ENCODE data around the gene MACROD1. TPM values are rescaled to one million over a fixed set of nuclear protein-coding genes. Genes with fewer than 3 reads are reported as not detected.
A peak's percentile ranks its signal among the peaks of the same experiment; 100 is the strongest.

The MACROD1 gene
- total and polyA plus RNA-seq, 8 donors = 13.5 to 25.1 (median 20.3) TPM

DNA sequence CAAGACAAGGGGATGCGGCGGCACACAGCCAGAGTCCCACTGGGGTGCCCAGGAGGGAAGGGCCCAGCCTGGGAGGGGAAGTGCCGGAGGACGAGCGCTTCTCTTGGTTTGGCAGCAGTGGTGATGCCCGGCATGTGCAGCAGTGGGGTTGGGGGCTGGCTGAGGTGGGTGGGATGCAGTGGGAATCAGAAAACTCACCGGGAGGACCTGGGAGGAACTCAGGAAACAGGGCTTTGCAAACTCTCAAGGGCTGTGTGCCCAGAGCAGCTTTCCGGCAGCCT, 43.6 kb upstream of the MACROD1 start:
- peak overlapping the region in 1 of 2 donors; percentile 65 for H3K4me3 ChIP-seq
- TF ChIP-seq, protein P1, sequence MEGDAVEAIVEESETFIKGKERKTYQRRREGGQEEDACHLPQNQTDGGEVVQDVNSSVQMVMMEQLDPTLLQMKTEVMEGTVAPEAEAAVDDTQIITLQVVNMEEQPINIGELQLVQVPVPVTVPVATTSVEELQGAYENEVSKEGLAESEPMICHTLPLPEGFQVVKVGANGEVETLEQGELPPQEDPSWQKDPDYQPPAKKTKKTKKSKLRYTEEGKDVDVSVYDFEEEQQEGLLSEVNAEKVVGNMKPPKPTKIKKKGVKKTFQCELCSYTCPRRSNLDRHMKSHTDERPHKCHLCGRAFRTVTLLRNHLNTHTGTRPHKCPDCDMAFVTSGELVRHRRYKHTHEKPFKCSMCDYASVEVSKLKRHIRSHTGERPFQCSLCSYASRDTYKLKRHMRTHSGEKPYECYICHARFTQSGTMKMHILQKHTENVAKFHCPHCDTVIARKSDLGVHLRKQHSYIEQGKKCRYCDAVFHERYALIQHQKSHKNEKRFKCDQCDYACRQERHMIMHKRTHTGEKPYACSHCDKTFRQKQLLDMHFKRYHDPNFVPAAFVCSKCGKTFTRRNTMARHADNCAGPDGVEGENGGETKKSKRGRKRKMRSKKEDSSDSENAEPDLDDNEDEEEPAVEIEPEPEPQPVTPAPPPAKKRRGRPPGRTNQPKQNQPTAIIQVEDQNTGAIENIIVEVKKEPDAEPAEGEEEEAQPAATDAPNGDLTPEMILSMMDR (IDR thresholded peaks at IDR 0.05) = no peak
- ATAC-seq = no peak
- H3K9me3 ChIP-seq = no peaks in the 10 kb centered on the region
- intact Hi-C loops (cut with DNase I) = no loop called here
- peaks cover 0 to 82% of the 10 kb centered on the region in 2 donors for H3K36me3 ChIP-seq
- H3K27ac ChIP-seq = peak overlapping the region in 1 of 2 donors; percentile 94
- H3K4me1 ChIP-seq = peaks cover 2 to 61% of the 10 kb centered on the region in 2 donors
- no peaks in the 10 kb centered on the region for H3K27me3 ChIP-seq
- DNase-seq = peak in 1 of 4 donors; percentile 81

- ATAC-seq = no peak
- H3K27me3 ChIP-seq = no peaks in the 10 kb centered on the region
- TF ChIP-seq, protein P1 (IDR thresholded peaks at IDR 0.05) = no peak
- H3K27ac ChIP-seq = peak overlapping the region; percentile 81 to 94
- intact Hi-C loops (cut with DNase I) = no loop called here
- peaks cover 3 to 82% of the 10 kb centered on the region in 2 donors for H3K36me3 ChIP-seq
- H3K9me3 ChIP-seq = no peaks in the 10 kb centered on the region
- peak overlapping the region in 1 of 2 donors; percentile 65 for H3K4me3 ChIP-seq
- peak in 1 of 4 donors; percentile 78 for DNase-seq
- peaks cover 2 to 66% of the 10 kb centered on the region in 2 donors for H3K4me1 ChIP-seq
Measured at GRCh38 chr11:64208796-64209562, 43.1 kb upstream of the MACROD1 start.

GRCh38 chr11:64208086-64208795, 42.3 kb upstream of the MACROD1 start:
- H3K4me3 ChIP-seq = peak overlapping the region in 1 of 2 donors; percentile 65
- no peak for ATAC-seq
- intact Hi-C loops (cut with DNase I) = no loop called here

GRCh38 chr11:64207256-64208085, 41.6 kb upstream of the MACROD1 start:
- H3K27ac ChIP-seq = peak overlapping the region; percentile 81 to 94
- ATAC-seq (peak; percentile 36), DNase-seq (peak in 3 of 4 donors; percentile 55 to 92 (median 72))
- peak overlapping the region; percentile 27 to 65 for H3K4me3 ChIP-seq
- intact Hi-C loops (cut with DNase I) = no loop called here
- H3K4me1 ChIP-seq = peaks cover 2 to 69% of the 10 kb centered on the region in 2 donors
- no peaks in the 10 kb centered on the region for H3K9me3 ChIP-seq
- H3K36me3 ChIP-seq = peaks cover 7 to 84% of the 10 kb centered on the region in 2 donors
- TF ChIP-seq, protein P1 (IDR thresholded peaks at IDR 0.05) = no peak
- no peaks in the 10 kb centered on the region for H3K27me3 ChIP-seq

More at GRCh38 chr11:64208086-64208795, 42.3 kb upstream of the MACROD1 start:
- peak in 1 of 4 donors; percentile 75 for DNase-seq
- H3K27me3 ChIP-seq = no peaks in the 10 kb centered on the region
- peaks cover 2 to 69% of the 10 kb centered on the region in 2 donors for H3K4me1 ChIP-seq
- TF ChIP-seq, protein P1 (IDR thresholded peaks at IDR 0.05) = no peak
- H3K9me3 ChIP-seq = no peaks in the 10 kb centered on the region
- peak overlapping the region; percentile 81 to 94 for H3K27ac ChIP-seq
- H3K36me3 ChIP-seq = peaks cover 7 to 83% of the 10 kb centered on the region in 2 donors
